ENCODE results near the gene OR13C9. TPM values are rescaled to one million over a fixed set of nuclear protein-coding genes. Genes with fewer than 3 reads are reported as not detected.

Gene OR13C9
- total RNA-seq, 1 donor from 2014 or later: not detected

Other genes starting within 250 kb of the OR13C9 start
- not detected for gene OR13F1, start 113.9 kb downstream of the OR13C9 start, total RNA-seq
- not detected for gene OR13C4, start 91.0 kb downstream of the OR13C9 start, total RNA-seq
- 0.25 TPM for gene OR13C3, start 81.3 kb downstream of the OR13C9 start, total RNA-seq
- not detected for gene OR13C8, start 49.0 kb downstream of the OR13C9 start, total RNA-seq
- not detected for gene OR13C5, start 18.8 kb downstream of the OR13C9 start, total RNA-seq
- gene OR13C2, start 12.6 kb downstream of the OR13C9 start, total RNA-seq: 0.25 TPM
- gene OR13D1, start 76.3 kb upstream of the OR13C9 start, total RNA-seq: not detected
- gene NIPSNAP3A, start 129.5 kb upstream of the OR13C9 start, total RNA-seq: 49.7 TPM
- 11.6 TPM for gene NIPSNAP3B, start 145.9 kb upstream of the OR13C9 start, total RNA-seq